Left colon (tissue), 2 donors: Measurements from ENCODE around the gene SPRY2. TPM values are rescaled to one million over a fixed set of nuclear protein-coding genes. Genes with fewer than 3 reads are reported as not detected.
A peak's percentile ranks its signal among the peaks of the same experiment; 100 is the strongest.
"Not testable (repeated sequence)": the region's sequence is repeated elsewhere in the genome, so short reads cannot be mapped to it uniquely, and the experiment has no call there.

ENCODE experiments used
- ATAC-seq: fragments of 200-7000 bp; cut with Tn5 transposase; one replicate; pipeline ENCODE4 v1.9.1; 2020; ENCODE audit warnings: mild to moderate bottlenecking, moderate library complexity
- DNase-seq, 2 donors: peaks; one replicate each; pipeline ENCODE4 v3.0.0-alpha.2; 2020
- intact Hi-C, 2 donors: fragments of 100-400 bp; cut with DNase I in 1 of 2; cut with micrococcal nuclease in 1 of 2; formaldehyde crosslinking; loops; one replicate each; pipeline versions ENCODE4 v1.11.2 to v1.14.0; 2022; cut with DNase I, micrococcal nuclease
- total RNA-seq, 2 donors: library from RNA; stranded (reverse); fragmentation: NEBNext Ultra II Directional; extraction: Animal tissue kit (Norgen Biotek cat#: 25700); gene quantifications; one replicate each; pipeline ENCODE4 v1.2.1, GENCODE V29; 2021
- donor health status: DM: no; HTN: no; CAD: no.
- donor health status: DM: yes; HTN: yes; CAD: no.

The SPRY2 gene
- total RNA-seq, 2 donors from 2014 or later, result 52.4 to 66.8 TPM

GRCh38 chr13:80359778-80360452 is 19.0 kb upstream of the SPRY2 start:
- intact Hi-C loops, result loop anchor here in 1 of 2 donors (10.0 kb wide), 2 partner anchors 585 to 685 kb away; no protein-coding TSS in a partner anchor
- ATAC-seq, result no peak

DNA sequence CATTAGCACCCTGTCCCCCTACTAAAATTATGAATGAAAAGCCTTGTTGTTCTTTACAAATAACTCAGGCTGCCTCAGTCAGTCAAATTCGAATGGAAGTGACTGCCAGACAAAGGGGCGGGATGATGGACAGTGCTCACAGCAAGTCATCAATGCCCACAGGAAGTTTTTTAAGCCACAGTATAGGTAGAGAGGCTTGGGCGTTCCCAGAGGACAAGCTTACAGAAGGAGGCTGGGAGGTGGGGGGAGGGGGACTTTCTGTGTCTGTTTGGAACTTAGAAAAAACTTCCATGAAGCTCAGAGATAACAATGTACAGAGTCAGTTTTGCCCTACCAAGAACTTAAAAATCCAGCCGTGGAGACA is 18.5 kb upstream of the SPRY2 start:
- DNase-seq, result no peak
- no peak for ATAC-seq
- intact Hi-C loops, result no loop called here

More at GRCh38 chr13:80359778-80360452, 19.0 kb upstream of the SPRY2 start:
- no peak for DNase-seq

DNA sequence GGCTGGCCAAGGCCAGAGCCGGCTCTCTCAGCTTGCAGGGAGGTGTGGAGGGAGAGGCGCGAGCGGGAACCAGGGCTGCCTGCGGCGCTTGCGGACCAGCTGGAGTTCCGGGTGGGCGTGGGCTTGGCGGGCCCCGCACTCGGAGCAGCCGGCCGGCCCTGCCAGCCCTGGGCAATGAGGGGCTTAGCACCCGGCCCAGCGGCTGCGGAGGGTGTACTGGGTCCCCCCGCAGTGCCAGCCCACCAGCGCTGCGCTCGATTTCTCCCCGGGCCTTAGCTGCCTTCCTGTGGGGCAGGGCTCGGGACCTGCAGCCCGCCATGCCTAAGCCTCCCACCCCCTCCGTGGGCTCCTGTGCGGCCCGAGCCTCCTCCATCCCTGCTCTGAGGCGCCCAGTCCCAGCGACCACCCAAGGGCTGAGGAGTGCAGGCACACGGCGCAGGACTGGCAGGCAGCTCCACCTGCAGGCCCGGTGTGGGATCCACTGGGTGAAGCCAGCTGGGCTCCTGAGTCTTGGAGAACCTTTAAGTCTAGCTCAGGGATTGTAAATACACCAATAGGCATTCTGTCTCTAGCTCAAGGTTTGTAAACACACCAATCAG is 14.7 kb upstream of the SPRY2 start:
- ATAC-seq, DNase-seq, intact Hi-C loops: not testable (repeated sequence)

DNA sequence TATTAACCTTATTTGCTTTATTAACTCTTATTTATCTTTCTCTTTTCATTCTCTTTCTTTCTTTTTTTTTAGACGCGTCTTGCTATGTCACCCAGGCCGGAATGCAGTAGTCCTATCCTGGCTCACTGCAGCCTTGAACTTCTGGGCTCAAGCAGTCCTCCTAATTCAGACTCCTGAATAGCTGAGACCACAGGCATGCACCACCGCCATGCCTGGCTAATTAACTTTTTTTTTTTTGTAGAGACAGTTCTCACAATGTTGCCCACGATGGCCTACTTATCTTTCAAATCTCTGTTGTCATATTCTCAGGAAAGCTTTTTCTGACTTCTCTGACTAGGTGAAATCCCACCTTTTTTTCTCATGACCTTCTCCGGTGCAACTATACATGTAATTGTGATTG is 7.8 kb upstream of the SPRY2 start:
- ATAC-seq, result no peak
- intact Hi-C loops, result no loop called here
- DNase-seq, result no peak

GRCh38 chr13:80348314-80348713 is 7.4 kb upstream of the SPRY2 start:
- no peak for ATAC-seq
- intact Hi-C loops, result no loop called here
- no peak for DNase-seq

- intact Hi-C loops, result no loop called here
- DNase-seq (no peak), ATAC-seq (no peak)
Observed at GRCh38 chr13:80345771-80346510, 5.0 kb upstream of the SPRY2 start.

GRCh38 chr13:80344032-80344431 is 3.1 kb upstream of the SPRY2 start:
- intact Hi-C loops, ATAC-seq, DNase-seq: not testable (repeated sequence)

DNA sequence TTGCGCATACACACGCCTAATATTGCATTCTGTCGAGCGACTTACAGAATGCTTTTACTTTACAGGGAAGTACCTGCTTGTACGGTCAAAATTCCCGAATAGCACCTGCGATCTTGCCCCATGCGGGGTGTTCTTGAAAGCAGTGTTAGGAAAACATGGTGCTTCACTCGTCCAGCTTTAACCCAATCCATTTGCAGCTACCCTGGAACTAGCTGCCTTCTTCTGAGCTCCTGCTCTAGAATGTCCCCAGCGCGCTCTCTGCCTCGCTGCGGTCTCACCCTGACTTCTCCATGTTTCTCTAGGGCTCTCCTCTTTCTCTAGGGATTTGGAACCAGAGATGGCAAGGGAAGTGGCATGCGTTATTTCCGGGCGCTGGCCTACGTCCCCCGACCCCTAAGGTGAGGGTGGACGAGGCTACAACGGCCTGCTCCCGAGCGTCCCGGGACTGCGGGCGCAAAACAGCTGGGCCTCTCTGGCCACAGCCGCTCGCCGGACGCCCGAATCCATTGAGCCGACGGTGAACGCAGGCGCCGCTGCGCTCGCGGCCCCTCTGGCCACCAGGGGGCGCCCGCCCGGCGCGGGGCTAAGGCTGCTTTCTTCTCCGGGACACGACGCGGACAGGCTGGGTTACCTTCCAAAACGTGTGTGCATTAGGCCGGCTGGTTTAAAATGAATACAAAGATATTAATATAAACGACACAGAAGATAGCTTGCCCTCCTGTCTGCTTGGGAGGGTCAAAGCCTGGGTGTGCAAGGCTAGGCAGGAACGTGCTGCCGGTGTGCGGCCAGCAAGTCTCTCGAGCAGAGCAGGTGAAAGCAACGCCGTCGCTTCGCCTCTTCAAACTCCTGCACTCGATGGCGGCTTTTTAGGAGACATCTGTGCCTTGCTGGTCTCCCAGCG is 1.8 kb upstream of the SPRY2 start:
- peak; percentile 48 for ATAC-seq
- intact Hi-C loops, result no loop called here
- DNase-seq, result peak; percentile 65 to 87

GRCh38 chr13:80341756-80342370 is 937 bp upstream of the SPRY2 start:
- intact Hi-C loops, result no loop called here
- DNase-seq, result peak; percentile 39 to 57
- ATAC-seq, result no peak

DNA sequence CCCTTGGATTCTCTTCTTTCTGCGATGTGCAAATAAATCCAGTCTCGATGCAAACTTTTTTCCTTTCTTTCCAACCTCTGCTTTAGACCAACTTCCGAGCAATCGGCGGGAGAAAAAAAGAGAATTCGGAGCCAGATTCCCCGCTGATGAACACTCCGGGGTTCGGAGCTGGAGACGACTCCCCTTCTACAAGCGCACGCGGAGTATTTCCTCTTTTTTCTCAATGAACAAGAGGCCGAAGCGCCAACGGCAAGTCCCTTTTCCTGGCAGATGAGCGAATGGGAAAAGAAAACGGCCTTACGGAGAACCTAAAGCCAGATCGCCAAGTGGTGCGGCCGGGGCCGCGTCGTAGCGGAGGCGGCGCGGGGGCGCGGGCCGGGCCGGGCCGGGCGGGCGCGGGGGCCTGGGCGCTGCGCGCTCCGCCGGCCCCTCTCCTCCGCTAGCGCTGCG is 250 bp downstream of the SPRY2 start:
- peak in 1 of 2 donors; percentile 31 for DNase-seq

DNA sequence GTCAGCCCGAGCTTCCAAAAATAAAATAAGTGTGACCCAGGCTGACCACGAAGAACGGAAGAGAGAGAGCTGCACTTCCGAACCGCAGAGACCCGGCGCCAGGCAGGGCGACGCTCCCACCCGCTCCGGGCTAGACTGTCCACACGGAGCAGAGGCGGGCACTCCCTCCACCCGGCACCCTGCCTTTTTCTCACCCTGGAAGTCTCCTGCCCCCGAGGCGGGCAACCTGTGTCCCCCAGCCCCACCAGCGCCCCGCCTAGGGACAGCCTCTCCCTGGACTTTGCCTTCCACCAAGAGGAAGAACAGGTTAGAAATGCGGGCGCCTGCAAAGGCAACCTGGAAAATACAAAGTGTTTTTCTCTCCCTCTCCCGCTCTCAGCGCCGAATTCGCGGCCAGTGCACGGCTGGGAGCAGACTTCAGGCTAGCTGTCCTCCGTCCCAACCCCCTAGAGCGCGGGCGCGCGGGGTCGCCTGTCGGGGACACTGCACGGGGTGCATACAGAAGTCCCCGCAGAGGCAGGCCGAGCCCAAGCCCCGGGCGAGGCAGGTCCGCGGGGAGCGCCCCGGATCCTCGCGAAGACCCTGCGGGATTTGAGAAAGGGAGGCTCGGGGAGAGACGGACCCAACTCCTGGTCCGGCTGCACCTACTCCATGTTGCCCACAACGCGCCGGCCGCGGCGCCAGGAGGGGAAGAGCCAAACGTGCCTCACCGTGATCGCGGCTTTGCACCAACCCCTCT is 845 bp downstream of the SPRY2 start:
- peak; percentile 51 for ATAC-seq
- intact Hi-C loops, result loop anchor here in 1 of 2 donors (10.0 kb wide), 1 partner anchor 205 kb away; no protein-coding TSS in a partner anchor

More for the DNA sequence above, 250 bp downstream of the SPRY2 start:
- intact Hi-C loops, result no loop called here
- ATAC-seq, result no peak

GRCh38 chr13:80339563-80339911 is 1.4 kb downstream of the SPRY2 start:
- ATAC-seq (no peak), DNase-seq (no peak)
- intact Hi-C loops, result loop anchor here in 1 of 2 donors (10.0 kb wide), 1 partner anchor 205 kb away; no protein-coding TSS in a partner anchor

More for the DNA sequence above, 845 bp downstream of the SPRY2 start:
- peak; percentile 60 to 74 for DNase-seq

- ATAC-seq (peak; percentile 21), DNase-seq (peak; percentile 70 to 73)
- intact Hi-C loops, result loop anchor here in 1 of 2 donors (10.0 kb wide), 1 partner anchor 204 kb away; no protein-coding TSS in a partner anchor
Observed at GRCh38 chr13:80338781-80339562, 2.0 kb downstream of the SPRY2 start.

DNA sequence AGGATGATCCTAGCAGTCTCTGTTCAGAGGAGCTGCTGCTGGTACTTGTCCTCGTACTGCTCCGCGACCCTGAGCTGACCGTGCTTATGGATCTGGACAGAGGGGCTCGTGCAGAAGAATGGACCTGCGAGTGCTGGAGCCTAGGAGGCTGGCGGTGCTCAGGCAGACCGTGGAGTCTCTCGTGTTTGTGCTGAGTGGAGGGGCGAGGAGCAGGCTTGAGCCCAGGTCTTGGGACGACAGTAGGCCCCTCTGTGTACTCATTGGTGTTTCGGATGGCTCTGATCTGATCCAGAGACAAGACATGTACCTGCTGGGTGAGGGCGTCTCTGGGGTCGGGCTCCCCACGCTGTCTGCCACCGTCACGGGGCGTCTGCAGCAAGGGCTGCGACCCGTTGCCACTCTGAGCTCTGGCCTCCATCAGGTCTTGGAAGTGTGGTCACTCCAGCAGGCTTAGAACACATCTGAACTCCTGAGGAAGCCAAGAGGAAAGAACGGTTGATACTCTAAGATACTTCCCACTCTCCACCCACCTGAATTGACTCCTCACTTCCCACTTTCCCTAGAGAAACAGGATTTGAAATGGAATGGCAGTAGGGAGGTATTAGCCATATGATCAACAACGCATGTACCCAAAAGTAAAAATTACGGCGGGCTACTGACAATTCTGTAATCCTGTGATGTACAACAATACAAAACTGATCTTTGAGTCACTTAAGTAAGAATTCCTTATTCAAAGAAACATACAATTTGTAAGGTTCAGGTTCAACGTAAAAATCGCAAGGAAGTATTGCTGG is 3.4 kb downstream of the SPRY2 start:
- DNase-seq (peak in 1 of 2 donors; percentile 17), ATAC-seq (no peak)
- intact Hi-C loops, result loop anchor here in 1 of 2 donors (10.0 kb wide), 1 partner anchor 203 kb away; no protein-coding TSS in a partner anchor

- peak in 1 of 2 donors; percentile 27 for DNase-seq
- ATAC-seq, result no peak
- intact Hi-C loops, result loop anchor here in 1 of 2 donors (10.0 kb wide), 1 partner anchor 202 kb away; no protein-coding TSS in a partner anchor
Observed at GRCh38 chr13:80336776-80337287, 4.1 kb downstream of the SPRY2 start.
